GM12875 (cell line): ENCODE results near the gene ALPK3.

ENCODE experiments used
- H3K4me3 ChIP-seq: one replicate; pipeline ENCODE4 v1.5.1; 2011; ENCODE audit warnings: low read depth, low read length, control low read depth
- CTCF ChIP-seq: IDR thresholded peaks from 2 replicates; pipeline ENCODE4 v1.5.1; 2011; ENCODE audit warnings: low read depth, mild to moderate bottlenecking, control low read depth, inconsistent platforms, low read length, moderate library complexity, borderline replicate concordance; ENCODE audit not compliant: insufficient read depth

ALPK3 gene

GRCh38 chr15:84816694-84817465 is at the start of gene ALPK3:
ALPK3 (plus strand) TSS chr15:84817356; CDS start chr15:84817453, 97 bp downstream.
- H3K4me3 ChIP-seq, result no peak within 1 kb of the TSS
- no peak for TF ChIP-seq CTCF

- no peak for TF ChIP-seq CTCF
Measured at GRCh38 chr15:84772031-84772430, 45.1 kb upstream of the ALPK3 start.

GRCh38 chr15:84772467-84772866 is 44.7 kb upstream of the ALPK3 start:
- H3K4me3 ChIP-seq, result no peak overlapping the region
- no peak for TF ChIP-seq CTCF

More at GRCh38 chr15:84772031-84772430, 45.1 kb upstream of the ALPK3 start:
- H3K4me3 ChIP-seq, result no peak overlapping the region

- no peak overlapping the region for H3K4me3 ChIP-seq
- no peak for TF ChIP-seq CTCF
Measured at GRCh38 chr15:84773716-84774115, 43.4 kb upstream of the ALPK3 start.

- no peak overlapping the region for H3K4me3 ChIP-seq
- no peak for TF ChIP-seq CTCF
Measured at GRCh38 chr15:84775867-84776449, 41.2 kb upstream of the ALPK3 start.

GRCh38 chr15:84778194-84778593 is 39.0 kb upstream of the ALPK3 start:
- no peak for TF ChIP-seq CTCF

GRCh38 chr15:84780492-84780891 is 36.7 kb upstream of the ALPK3 start:
- no peak overlapping the region for H3K4me3 ChIP-seq
- no peak for TF ChIP-seq CTCF

More at GRCh38 chr15:84778194-84778593, 39.0 kb upstream of the ALPK3 start:
- H3K4me3 ChIP-seq, result no peak overlapping the region
